LNCaP clone FGC (cell line): ENCODE measurements around the gene C1QTNF7.

Experiments used
- DNase-seq: peaks from one replicate; pipeline ENCODE4 v3.0.0-alpha.2; 2011; ENCODE audit warnings: low read depth
- H3K4me3 ChIP-seq: 2 replicates; pipeline ENCODE4 v1.5.1; 2011; ENCODE audit warnings: mild to moderate bottlenecking, low read depth, low read length, control low read depth
- CTCF ChIP-seq: IDR thresholded peaks from 2 replicates; pipeline ENCODE4 v1.5.1; 2012; ENCODE audit warnings: mild to moderate bottlenecking; ENCODE audit not compliant: control insufficient read depth, insufficient read depth; ENCODE audit errors: extremely low read depth

C1QTNF7 gene

GRCh38 chr4:15398732-15399131 is 29.1 kb upstream of the C1QTNF7 start:
- no peak overlapping the region for H3K4me3 ChIP-seq
- DNase-seq = no peak

GRCh38 chr4:15400226-15400625 is 27.6 kb upstream of the C1QTNF7 start:
- H3K4me3 ChIP-seq = no peak overlapping the region
- TF ChIP-seq CTCF = no peak
- DNase-seq = no peak

More at GRCh38 chr4:15398732-15399131, 29.1 kb upstream of the C1QTNF7 start:
- TF ChIP-seq CTCF = no peak

GRCh38 chr4:15400981-15401671 is 26.7 kb upstream of the C1QTNF7 start:
- DNase-seq = no peak
- TF ChIP-seq CTCF = no peak
- no peak overlapping the region for H3K4me3 ChIP-seq

DNA sequence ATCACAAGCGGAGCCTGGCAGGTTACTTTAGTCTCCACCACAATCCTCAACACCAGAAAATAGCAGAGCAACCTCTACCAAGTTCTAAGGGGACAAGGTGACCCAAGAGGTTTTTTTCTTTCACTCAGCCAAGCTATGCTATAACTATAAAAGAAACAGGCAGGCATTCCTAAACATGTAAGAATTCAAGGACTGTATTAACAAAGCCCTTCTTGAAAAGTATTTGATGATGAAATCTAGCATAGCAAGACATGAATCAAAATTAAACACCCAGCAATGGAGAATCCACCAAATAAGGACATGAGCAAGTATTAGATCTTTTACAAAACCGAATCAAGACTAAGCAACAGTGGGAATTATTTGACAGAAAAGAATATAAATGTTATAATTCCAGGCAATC is 25.7 kb upstream of the C1QTNF7 start:
- TF ChIP-seq CTCF = no peak
- DNase-seq = no peak
- no peak overlapping the region for H3K4me3 ChIP-seq

GRCh38 chr4:15402974-15403373 is 24.9 kb upstream of the C1QTNF7 start:
- no peak for TF ChIP-seq CTCF
- no peak for DNase-seq
- no peak overlapping the region for H3K4me3 ChIP-seq

DNA sequence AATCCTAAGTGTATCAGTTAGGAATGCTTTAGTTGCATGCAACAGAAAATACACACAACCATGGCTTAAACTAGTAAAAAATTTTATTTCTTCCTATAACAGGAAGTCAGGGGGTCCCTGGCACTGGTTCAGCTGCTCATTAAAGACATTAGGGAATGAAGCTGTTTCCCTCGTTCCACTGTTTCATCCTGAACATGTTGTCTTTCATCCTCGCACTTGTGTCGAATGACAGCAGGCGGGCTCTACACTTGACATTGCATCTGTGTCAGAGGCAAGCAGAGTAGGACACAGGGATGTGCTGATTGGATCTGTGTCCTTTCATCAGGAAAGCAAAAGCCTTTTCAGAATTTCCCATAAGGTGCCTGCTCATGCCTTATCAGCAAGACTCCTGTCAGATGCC is 22.8 kb upstream of the C1QTNF7 start:
- DNase-seq = no peak
- no peak overlapping the region for H3K4me3 ChIP-seq
- TF ChIP-seq CTCF = no peak

DNA sequence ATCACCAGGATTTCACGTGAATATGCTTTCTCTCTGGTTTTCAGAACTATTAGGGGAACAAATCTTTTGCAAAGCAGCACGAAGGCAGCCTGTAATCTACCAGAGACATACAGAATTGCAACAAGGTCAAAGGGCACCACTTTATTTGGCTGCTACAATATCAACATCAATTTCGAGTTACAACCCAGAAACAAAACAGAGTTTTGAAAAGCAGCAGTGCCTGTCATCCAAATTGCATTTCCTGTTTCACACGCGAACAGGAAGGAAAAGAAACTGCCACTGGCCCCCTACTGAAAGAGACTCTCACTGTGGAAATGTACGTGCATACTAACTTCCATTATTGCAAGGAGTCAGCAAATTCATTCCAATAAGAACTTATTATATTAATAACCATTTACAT is 17.1 kb upstream of the C1QTNF7 start:
- no peak for DNase-seq
- H3K4me3 ChIP-seq = no peak overlapping the region
- no peak for TF ChIP-seq CTCF
